NB4 (cell line): Measurements from ENCODE around the gene HEBP1.

ENCODE experiments used
- CTCF ChIP-seq: IDR thresholded peaks from one replicate; pipeline ENCODE4 v1.5.1; 2012; ENCODE audit warnings: low read depth, low read length
- MAX ChIP-seq: IDR thresholded peaks from 2 replicates; pipeline ENCODE4 v1.6.1; 2011; ENCODE audit warnings: low read depth, low read length
- POLR2A ChIP-seq: IDR thresholded peaks from 2 replicates; pipeline ENCODE4 v1.6.1; 2011; ENCODE audit warnings: mild to moderate bottlenecking; ENCODE audit not compliant: insufficient read length; ENCODE audit errors: extremely low read depth

GRCh38 chr12:13000616-13000924 lies 505 bp upstream of the HEBP1 start:
- TF ChIP-seq CTCF: no peak
- no peak for TF ChIP-seq POLR2A
- no peak for TF ChIP-seq MAX
